BE2C (cell line): Measurements from ENCODE around the gene KIAA1191.

ENCODE experiments used
- DNase-seq: peaks from one replicate; pipeline ENCODE4 v3.0.0-alpha.2; 2020
- H3K27me3 ChIP-seq: fragments of 250-450 bp; sonication (Bioruptor Pico); 2 replicates; pipeline ENCODE4 v1.5.1; 2020; ENCODE audit warnings: mild to moderate bottlenecking
- H3K36me3 ChIP-seq: fragments of 250-450 bp; sonication (Bioruptor Pico); 2 replicates; pipeline ENCODE4 v1.5.1; 2020; ENCODE audit warnings: mild to moderate bottlenecking
- H3K4me1 ChIP-seq: fragments of 250-450 bp; sonication (Bioruptor Pico); 2 replicates; pipeline ENCODE4 v1.5.1; 2020
- H3K4me3 ChIP-seq: 2 replicates; pipeline ENCODE4 v1.5.1; 2011; ENCODE audit warnings: low read depth, low read length
- H3K9me3 ChIP-seq: fragments of 250-450 bp; sonication (Bioruptor Pico); 2 replicates; pipeline ENCODE4 v1.5.1; 2020
- TF ChIP-seq, protein P1 (sequence below): IDR thresholded peaks from 2 replicates; pipeline ENCODE4 v1.5.1; 2012; ENCODE audit warnings: mild to moderate bottlenecking, low read depth, low read length

The KIAA1191 gene

DNA sequence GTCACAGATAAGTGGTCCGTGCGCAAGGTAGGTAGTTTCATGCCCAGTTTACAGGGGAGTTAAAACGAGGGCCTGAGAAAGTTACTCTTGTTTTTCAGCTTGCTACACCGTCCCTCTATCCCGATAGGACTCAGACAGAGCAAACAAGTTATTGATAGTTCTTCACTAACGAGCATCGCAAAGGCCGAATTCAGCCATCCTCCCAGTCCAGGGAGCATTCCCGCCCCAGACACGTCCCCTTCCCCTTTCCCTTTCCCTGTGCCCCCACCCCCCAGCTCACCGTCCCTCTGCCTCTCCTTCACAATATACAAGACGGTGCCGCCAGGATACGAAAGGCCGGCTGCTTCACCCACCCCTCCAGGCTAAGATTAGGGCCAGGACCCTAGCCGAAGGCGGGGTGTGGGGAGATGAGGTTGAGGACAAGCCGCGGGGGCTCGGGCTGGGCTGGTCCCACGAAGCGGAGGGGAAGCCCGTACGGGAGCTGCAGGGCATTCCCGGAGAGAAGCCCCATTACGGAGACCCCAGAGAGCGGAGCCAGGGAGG is 599 bp downstream of the KIAA1191 start:
- peak overlapping the region; percentile 99 for H3K4me3 ChIP-seq
- H3K36me3 ChIP-seq: peaks cover 17% of the 10 kb centered on the region
- no peaks in the 10 kb centered on the region for H3K27me3 ChIP-seq
- TF ChIP-seq, protein P1, sequence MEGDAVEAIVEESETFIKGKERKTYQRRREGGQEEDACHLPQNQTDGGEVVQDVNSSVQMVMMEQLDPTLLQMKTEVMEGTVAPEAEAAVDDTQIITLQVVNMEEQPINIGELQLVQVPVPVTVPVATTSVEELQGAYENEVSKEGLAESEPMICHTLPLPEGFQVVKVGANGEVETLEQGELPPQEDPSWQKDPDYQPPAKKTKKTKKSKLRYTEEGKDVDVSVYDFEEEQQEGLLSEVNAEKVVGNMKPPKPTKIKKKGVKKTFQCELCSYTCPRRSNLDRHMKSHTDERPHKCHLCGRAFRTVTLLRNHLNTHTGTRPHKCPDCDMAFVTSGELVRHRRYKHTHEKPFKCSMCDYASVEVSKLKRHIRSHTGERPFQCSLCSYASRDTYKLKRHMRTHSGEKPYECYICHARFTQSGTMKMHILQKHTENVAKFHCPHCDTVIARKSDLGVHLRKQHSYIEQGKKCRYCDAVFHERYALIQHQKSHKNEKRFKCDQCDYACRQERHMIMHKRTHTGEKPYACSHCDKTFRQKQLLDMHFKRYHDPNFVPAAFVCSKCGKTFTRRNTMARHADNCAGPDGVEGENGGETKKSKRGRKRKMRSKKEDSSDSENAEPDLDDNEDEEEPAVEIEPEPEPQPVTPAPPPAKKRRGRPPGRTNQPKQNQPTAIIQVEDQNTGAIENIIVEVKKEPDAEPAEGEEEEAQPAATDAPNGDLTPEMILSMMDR: no peak
- H3K9me3 ChIP-seq: no peaks in the 10 kb centered on the region
- no peaks in the 10 kb centered on the region for H3K4me1 ChIP-seq
- DNase-seq: peak; percentile 33

DNA sequence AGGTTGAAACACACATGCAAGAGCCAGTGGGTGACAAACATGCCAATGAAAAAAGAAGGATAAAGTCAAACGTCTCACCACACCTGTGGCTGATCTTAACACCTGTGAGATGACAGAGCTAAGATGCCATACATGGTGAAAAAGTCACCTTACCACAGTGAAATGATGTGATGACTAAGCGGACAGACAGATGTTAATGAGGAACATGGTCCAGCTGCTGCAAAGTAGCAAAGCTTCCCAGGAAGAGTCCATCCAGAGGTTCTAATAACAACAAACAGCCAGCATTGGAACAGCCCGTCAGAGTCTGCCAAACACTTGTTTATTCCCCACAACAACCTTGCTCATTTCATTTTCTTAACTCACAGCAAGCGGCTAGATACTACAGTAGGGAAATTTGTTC is 1.9 kb downstream of the KIAA1191 start:
- Histone ChIP-seq H3K27me3 (no peaks in the 10 kb centered on the region), H3K9me3 (no peaks in the 10 kb centered on the region), H3K4me1 (no peaks in the 10 kb centered on the region), H3K4me3 (no peak overlapping the region), H3K36me3 (peaks cover 19% of the 10 kb centered on the region)
- TF ChIP-seq, protein P1: no peak
- DNase-seq: no peak

DNA sequence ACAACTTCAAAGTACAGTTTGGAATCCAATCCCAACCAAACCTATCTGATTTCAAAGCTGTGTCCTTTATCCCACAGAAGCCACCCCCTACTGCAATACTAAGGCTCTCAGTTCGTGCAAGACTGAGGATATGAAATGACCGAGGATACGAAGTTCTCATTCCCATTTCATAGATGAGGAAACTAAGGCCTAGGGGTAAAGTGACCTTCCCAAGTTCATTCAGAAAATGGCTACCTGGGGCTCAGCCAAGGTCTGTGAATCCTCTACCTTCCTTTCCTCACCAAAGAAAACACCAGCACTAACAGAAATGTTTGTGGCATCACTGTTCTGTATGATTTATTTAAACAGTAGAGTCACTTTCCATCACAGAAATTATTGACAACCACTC is 5.4 kb downstream of the KIAA1191 start:
- no peak overlapping the region for H3K4me3 ChIP-seq
- no peaks in the 10 kb centered on the region for H3K4me1 ChIP-seq
- H3K9me3 ChIP-seq: no peaks in the 10 kb centered on the region
- no peak for DNase-seq
- H3K36me3 ChIP-seq: peaks cover 39% of the 10 kb centered on the region
- TF ChIP-seq, protein P1: no peak
- H3K27me3 ChIP-seq: no peaks in the 10 kb centered on the region

DNA sequence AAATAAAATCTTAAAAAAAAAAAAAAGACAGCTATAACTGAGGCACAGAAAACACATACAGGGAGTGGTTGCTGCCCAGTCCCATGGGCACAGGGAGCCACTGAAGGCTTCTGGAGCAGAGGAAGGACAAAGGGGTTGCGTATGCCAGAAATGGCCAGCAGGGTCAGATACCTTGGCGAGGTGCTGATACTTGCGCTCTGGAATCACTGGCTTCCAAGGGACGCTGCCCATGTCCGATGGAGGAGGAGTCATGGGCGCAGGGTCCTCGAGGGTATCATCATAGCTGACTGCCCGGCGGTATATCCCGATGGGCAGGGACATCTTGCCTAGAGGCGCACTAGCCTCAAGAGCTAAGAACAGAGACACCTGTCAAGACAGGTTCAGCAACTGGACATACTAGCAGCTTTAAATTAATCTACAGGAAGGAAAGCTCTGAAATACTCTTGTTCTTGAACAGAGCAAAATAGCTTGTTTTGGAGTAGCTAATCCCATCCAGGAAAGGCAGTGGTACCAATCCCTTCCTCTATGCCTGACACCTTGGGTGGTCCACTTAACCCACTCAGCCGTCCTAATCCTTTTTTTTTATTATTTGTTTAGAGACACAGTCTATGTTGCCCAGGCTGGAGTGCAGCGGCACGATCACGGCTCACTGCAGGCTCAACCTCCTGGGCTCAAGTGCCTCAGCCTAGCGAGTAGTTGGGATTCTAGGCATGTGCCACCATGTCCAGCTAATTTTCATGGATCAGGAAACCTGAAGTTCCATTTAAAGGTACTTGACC is 6.0 kb downstream of the KIAA1191 start:
- Histone ChIP-seq H3K4me1 (no peaks in the 10 kb centered on the region), H3K27me3 (no peaks in the 10 kb centered on the region), H3K4me3 (no peak overlapping the region), H3K9me3 (no peaks in the 10 kb centered on the region), H3K36me3 (peaks cover 42% of the 10 kb centered on the region)
- TF ChIP-seq, protein P1: peak; percentile 22; the same call in 1 of the 2 replicates
- no peak for DNase-seq

DNA sequence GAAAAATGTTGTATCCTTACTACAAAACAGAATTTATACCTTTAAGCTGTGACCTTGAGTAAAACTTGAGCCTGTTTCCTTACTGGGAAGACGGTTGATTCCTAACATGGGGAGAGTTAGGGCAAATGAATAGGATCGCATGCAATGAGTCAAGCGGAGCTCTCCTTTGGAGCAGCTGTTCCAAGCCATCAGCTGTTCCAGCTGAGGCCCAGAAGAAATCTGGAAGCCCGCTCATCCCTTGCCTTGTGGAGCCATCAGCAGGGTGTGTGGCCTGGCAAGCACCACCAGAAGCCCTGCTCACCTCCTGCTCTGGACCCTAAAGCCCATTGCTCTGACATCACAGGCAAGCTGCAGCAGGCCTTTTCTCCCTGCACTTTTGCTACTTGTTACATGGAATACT is 8.0 kb downstream of the KIAA1191 start:
- TF ChIP-seq, protein P1: no peak
- Histone ChIP-seq H3K4me3 (no peak overlapping the region), H3K27me3 (no peaks in the 10 kb centered on the region), H3K36me3 (peaks cover 59% of the 10 kb centered on the region), H3K4me1 (no peaks in the 10 kb centered on the region), H3K9me3 (no peaks in the 10 kb centered on the region)
- DNase-seq: no peak
